GM18909 (cell line): ENCODE data around the gene LEP.

Experiments
- ATAC-seq: cut with Tn5 transposase; IDR thresholded peaks from one replicate; pipeline ENCODE4 v1.9.1; 2021; ENCODE audit warnings: mild to moderate bottlenecking; ENCODE audit not compliant: unreplicated experiment, poor library complexity

The LEP gene

DNA sequence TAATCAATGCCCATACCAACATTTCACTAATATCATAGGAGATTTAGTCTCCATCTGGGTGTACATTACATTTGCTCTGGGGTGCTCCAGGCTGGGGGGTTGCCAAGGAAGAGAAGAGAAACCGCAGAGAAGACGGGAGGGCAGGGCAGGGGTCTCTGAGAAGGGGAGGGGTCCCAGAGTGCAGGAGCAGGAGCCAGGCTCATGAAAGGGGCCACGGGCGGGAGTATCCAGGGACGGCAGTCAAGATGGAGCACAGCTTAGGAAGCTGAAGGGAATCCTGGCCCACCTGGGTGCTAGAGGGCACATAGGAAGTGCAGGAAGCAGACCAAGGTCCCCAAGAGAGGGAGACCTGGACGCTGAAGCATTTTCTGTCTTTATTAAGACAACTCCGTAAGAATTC is 2.2 kb downstream of the LEP start:
- no peak for ATAC-seq

DNA sequence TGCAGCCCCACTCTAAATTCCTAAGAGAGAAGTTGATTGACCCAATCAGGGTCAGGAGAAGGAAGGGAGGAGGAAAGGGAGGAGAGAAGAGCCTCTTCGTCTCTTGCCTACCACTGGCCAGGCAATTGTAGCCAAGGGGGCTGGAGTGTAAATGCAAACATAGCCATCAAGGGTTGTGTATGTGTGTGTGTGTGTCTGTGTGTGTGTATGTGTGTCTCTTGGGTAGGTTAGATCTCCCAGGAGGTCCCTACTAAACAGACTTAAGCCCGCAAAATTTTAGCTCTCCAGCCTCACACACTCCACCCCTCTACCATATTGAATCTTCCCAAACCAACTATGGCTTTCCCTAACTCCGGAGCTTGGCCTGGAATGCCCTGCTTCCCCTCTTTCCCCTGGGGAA is 3.8 kb downstream of the LEP start:
- ATAC-seq, result no peak

DNA sequence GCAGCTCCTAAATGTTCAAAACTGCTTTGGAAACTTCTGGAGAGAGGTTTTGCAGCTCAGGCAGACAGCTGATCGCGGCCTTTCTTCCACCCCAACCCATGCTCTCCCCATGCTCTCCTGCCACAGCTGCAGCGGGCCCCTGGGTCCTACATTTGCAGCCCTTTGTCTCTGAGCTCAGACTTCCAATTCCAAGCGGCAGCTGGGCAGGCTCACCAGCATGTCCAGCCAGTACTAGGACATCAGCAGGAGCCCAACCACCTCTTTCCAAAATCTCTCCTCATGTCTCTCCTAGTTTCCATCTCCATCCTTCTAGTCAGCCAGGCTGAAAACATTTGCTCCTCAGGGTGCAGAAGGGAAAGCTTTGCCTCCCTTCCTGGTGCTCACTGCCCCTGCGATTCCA is 6.0 kb downstream of the LEP start:
- no peak for ATAC-seq

DNA sequence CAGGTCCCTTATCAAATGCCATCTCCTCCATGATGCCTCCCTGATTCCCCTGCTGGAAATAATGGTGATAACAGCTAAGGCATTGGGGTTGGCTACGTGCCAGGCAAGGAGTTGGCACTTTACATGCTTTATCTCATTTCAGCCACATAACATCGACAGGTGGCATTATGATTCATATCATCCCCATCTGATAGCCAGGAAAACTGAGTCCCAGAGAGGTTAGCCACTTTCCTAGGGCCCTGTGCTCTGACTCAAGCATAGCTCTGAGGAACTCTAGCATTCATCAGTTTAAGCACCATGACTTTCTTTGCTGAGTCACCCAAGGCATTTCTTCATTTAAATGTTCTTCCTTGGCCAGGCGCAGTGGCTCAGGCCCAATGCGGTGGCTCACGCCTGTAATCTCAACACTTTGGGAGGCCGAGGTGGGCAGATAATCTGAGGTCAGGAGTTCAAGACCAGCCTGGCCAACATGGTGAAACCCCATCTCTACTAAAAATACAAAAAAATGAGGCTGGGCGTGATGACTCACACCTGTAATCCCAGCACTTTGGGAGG is 6.6 kb downstream of the LEP start:
- no peak for ATAC-seq

DNA sequence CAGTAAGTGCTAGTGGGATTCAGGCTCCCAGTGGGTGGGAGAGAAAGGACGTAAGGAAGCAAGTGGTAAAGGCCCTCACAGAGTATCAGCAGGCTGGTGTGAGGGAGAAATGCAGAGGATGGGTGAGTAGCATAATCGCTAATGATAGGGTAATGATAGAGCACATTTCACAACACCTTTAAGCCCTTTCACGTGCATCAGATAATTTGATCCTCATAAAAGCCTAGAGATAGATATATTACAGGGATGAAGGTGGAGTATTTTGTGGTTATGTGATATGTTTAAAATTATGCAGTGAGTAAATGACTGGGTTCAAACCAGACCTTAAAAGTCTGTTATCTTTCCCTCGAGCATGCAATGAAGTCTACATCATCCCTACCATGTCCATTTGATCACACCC is 10.3 kb downstream of the LEP start:
- ATAC-seq, result no peak

DNA sequence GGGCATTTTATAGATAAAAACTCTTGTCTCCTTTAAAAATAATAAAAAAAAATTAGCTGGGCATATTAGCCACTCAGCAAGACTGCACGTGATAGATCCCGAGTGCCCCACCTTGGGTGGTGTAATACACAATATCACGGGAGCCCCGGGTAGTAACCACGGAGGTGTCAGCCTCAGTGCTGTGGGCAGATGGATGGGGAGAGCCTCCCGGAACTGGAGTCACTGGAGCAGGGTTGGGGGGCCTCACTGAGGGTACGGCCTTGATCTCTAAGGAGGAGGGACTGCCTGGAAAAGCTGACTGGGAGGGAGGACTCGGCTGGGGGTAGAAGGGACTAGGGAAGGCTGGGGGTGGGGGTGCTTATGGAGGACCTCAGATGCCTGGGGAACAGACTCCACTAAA is 12.6 kb downstream of the LEP start:
- no peak for ATAC-seq

- ATAC-seq, result no peak
Measured at GRCh38 chr7:128254470-128254869, 13.4 kb downstream of the LEP start.

- no peak for ATAC-seq
Measured at GRCh38 chr7:128255271-128255670, 14.2 kb downstream of the LEP start.

DNA sequence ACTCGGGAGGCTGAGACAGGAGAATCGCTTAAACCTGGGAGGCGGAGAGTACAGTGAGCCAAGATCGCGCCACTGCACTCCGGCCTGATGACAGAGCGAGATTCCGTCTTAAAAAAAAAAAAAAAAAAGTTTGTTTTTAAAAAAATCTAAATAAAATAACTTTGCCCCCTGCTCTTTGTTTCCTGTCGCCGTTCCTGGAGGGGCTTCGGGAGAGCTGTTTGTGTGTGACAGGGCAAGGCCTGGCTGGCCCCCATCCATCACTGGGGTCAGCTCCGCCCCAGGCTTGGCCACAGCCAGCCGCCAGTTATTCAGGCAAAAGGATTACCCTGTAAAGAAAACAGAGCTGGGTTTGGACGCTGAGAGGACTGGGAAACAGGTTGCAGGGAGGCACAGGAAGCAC is 16.4 kb downstream of the LEP start:
- ATAC-seq, result no peak

- ATAC-seq, result no peak
Measured at GRCh38 chr7:128259131-128260061, 18.3 kb downstream of the LEP start.

DNA sequence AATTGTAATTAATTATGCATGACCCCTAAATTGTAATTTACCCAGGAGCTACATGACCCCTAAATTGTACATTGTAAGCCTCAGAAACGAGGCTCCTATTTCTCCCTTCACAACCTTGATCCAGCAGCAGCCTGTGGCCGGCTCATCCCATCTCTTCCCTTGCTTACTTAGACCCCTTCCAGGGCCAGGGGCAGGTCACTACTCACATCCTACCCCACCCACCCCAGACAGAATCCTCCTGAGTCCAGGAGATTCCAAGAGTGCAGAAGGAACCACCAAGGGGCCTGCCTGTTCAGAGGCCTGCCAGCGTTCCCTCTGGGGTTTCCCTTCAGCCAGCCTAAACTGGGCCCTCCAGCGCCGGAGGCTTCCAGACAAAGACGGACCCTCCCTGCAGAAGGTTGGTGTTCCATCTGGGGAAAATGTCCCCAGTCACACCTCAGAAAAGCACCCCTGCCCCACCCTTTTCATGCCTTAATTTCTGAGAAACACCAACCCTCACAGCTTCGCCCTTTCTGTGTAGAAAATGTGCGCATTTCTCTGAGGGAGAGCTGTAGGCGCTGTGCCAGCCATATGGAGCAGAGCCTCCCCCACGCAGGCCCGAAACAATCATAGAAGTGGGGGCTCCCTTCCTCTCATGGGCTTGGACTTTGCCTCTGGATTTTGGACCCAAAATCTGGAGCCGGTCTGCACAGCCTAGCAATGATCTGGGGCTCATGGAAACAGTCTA is 19.2 kb downstream of the LEP start:
- ATAC-seq, result no peak

DNA sequence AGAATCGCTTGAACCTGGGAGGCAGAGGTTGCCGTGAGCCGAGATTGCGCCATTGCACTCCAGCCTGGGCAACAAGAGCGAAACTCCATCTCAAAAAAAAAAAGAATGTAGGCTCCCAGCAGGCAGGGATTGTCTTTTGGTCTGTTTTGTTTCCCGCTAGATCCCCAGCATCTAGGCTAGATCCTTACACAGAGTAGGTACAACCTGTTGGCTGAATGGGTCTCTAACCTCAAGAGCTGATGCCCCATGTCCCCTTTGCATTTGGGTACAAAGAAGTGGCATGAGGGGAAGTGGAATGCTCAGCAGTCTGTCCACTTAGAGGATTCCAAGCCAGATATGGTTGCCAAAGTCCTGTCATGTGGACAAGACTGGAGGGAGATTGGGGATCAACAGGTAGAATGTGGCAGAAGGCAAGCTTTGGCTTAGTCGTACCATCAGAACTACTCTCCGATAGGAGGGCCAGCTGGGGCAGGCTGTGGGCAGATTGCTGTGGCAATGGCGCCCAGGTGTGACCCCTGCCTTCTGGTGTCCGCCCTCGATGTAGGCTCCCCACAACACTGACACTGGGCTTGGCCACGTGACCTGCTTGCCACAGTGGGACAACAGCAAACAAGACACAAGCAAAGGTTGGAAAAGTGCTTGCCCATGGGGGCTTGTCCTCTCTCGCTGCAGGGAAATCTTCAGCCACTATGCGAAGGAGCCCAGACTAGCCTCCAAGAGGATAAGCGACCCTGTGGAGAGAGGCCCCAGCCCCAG is 21.4 kb downstream of the LEP start:
- no peak for ATAC-seq

GRCh38 chr7:128263420-128263819 is 22.3 kb downstream of the LEP start:
- no peak for ATAC-seq

- no peak for ATAC-seq
Measured at GRCh38 chr7:128264477-128264876, 23.4 kb downstream of the LEP start.

- no peak for ATAC-seq
Measured at GRCh38 chr7:128265156-128265905, 24.3 kb downstream of the LEP start.

- ATAC-seq, result no peak
Measured at GRCh38 chr7:128265906-128266300, 24.8 kb downstream of the LEP start.

GRCh38 chr7:128266529-128266882 is 25.4 kb downstream of the LEP start:
- ATAC-seq, result no peak

DNA sequence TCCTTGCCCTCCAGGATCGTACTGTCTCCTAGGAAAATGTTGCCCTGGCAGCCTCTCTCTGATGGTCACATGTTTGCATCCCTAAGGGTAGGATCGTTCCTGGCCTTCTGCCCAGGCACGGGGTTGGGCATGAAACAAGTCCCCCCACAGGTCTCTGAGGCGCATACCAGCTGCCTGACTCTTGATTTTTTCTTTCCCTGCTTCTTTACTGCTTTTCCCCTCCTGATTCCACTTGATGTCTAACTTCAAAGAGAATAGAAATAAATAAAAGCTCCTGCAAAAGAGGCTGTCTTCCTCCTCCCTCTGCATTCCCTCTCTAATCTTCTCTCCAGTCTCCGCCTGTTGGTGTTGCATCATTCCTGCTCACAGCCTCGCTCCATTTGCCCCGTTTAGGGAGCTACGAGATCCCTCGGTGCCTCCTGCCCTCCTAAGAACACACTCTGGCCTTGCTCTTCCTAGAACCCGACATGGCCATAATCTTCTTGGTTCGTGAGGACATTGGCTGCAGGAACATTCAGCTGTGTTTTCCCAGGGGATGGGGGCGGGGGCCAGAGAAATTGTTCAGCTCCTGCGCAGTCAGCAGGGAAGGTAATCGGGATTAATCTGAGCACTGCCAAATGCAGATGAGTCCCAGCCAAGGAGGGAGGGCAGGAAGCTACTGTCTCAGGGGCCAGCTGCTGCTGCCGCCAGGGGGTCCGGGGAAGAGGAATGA is 26.0 kb downstream of the LEP start:
- ATAC-seq, result no peak

DNA sequence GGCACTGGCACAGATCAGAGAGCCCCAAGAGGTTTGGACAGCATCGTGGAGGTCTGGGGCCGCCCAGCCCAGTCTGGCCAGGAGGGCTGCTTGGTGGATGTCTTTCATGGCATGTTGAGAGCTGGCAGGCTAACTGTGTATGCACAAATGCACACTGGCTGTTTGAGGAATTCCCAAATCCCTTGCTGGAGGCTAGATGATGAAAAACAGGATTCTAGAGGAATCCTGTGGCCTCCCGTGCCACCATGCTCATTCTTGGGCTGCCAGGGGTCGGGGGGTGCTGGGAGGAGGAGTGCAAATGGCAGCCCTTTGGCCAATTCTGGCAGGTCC is 26.5 kb downstream of the LEP start:
- no peak for ATAC-seq

- ATAC-seq, result no peak
Measured at GRCh38 chr7:128268233-128268632, 27.2 kb downstream of the LEP start.
